Activated CD8-positive, alpha-beta memory T cell treated with anti-CD3 and anti-CD28 coated beads, Interleukin-2, amount 50 U/mL, for 24 hours (primary cell): ENCODE results near the gene DIAPH1.

Experiments
- DNase-seq: peaks from one replicate; pipeline ENCODE4 v3.0.0-alpha.2; 2020; ENCODE audit errors: extremely low read depth

DIAPH1 gene

DNA sequence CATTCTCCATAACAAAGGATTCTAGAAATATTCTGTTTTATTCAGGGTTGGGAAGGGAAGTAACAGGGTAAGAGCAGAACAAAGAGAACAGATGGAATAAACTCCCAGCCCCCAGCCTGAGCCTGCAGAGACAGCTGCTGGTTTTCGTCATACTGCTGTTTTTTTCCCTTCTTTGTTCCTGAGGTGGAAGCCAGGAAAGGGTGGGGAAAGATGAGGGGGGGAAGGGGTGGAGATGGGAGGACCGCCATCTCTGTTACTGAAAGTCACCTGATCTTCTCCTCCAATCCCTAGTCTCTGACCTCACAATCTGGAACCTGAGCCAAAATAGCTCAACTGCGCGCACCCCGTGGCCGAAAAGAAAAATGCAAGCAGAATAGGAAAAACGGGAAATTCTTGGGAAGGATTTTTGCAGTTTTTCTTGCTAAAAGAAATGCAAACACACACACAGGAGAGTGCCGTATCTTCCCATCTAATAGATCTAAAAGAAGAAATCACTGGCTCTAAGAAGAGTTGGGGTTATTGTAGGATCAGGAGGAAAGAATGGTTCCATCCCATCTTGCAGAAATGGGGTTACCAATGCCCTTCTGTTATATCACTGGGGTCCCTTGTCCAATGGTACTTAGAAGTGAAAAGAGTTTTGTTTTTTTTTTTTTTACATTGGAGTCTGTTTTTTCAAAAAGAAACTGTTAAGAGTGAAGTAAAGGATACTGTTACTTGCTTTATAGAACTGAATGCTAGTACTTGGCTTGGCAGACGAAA is 57.9 kb downstream of the DIAPH1 start:
- no peak for DNase-seq

DNA sequence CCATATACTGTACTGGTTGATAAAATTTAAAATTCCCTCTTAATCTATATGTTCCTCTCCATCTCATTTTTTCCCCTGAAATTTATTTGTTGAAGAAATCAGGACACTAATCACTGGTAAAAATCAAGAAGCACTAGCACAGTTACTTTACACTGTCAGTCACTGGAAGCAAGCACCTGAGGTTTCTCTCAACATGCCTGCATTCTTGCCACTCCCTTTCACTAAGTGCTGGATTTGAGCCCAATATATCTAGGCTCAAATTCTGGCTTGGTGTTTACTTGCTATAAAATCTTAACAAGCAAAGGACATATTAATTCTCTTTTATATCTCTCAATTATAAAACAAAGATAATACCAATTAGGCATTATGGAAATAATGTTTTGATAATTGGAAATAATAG is 58.6 kb downstream of the DIAPH1 start:
- no peak for DNase-seq

DNA sequence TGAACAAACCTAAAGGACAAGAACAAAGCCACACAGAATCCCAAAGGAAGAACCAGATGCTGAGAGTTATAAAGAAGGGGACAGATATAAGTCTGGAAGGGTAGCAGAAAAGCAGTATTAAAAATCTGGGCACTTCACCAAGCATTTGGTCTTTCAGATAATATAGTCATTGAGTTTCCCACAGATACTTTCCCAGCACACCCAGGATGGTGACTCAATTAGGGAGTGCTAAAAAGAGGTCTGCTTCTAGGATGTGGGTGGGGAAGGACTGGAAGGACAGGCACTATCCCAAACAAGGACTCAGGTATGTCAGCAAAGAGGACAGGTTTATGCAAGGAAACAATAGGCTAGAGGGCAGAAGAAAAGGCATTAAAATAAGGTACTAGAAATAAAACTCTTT is 59.3 kb downstream of the DIAPH1 start:
- no peak for DNase-seq

DNA sequence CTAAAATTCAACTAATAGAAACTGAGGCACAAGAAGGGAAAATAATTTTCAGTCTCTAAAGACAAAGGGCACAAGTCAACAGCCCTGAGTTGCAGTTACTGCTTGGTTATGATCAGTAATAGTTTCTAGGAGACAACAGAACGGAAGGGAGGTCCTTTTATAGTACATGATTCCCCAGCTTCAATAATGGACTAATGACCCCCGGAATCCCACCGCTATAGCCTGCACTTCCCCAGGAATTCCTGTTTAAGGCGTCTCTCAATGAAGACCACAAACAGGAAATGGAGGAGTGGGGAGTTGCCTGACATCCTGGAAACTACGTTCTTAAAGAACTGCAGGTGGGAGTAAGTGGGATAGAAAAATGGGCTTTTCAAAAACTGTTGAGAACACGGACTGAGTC is 60.6 kb downstream of the DIAPH1 start:
- DNase-seq, result no peak

DNA sequence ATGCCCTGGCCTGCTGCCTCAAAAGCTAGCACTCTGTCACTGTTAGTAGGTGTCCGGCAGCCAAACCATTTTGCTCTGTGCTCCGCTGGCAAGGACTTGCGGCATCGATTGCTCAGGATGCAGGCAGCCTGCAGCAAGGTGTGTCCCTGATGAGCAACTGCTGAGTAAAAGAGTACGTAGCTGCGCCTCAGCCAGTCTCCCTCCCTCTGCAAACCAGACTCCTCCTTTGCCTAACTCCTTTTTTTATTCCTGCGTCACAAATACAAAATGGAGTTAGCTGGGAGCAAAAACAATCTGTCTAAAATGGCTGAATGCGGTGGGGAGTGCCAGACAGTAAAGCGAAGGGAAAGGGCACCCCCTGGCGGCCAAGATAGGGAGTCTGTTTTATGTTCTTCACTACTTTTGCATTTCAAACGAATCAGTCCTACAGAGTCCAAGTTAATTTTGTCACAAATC is 61.1 kb downstream of the DIAPH1 start:
- DNase-seq, result peak; percentile 52

DNA sequence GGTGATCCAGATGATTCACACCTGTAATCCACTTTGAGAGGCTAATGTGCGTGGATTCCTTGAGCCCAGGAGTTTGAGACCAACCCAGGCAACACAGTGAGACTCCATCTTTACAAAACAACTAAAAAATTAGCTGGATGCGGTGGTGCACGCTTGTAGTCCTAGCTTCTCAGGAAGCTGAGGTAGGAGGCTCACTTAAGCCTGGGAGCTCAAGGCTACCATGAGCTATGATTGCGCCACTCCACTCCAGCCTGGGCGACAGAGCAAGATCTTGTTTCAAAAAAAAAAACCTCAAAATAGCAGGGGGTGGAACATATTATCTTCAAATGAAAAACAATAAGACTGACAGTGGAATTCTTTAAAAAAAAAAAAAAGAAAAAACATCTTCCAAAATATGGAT is 70.9 kb downstream of the DIAPH1 start:
- no peak for DNase-seq

DNA sequence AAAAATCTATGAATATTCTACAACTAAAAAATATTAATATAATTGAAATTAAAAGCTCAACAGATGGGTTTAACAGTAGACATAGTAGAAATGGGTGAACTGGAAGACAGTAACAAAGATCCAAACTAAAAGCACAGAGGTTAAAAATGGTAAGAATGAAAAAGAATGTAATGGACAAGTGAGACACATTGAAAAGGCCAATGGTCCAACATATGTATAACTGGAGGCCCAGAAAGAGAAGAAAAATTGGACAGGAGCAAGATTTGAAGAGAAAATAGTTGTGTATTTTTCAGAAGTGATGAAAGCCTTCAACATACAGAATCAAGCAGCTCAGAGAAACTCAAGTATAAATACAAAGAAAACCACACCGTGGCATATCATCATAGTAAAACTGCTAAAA is 71.3 kb downstream of the DIAPH1 start:
- DNase-seq, result no peak

DNA sequence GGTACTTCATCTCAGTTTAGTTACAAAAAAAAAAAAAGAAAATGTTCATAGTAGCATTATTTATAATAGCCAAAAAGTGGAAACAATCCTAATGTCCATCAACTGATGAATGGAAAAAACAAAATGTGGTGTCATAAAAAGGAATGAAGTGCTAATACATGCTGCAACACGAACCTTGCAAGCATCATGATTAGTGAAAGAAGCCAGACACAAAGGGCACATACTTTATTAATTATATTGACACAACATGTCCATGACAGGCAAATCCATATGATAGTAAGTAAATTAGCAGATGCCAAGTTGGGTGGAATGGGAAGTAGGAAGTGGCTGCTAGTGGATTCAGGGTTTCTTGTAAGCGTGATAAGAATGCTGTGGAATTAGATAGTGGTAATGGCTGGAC is 75.7 kb downstream of the DIAPH1 start:
- no peak for DNase-seq

DNA sequence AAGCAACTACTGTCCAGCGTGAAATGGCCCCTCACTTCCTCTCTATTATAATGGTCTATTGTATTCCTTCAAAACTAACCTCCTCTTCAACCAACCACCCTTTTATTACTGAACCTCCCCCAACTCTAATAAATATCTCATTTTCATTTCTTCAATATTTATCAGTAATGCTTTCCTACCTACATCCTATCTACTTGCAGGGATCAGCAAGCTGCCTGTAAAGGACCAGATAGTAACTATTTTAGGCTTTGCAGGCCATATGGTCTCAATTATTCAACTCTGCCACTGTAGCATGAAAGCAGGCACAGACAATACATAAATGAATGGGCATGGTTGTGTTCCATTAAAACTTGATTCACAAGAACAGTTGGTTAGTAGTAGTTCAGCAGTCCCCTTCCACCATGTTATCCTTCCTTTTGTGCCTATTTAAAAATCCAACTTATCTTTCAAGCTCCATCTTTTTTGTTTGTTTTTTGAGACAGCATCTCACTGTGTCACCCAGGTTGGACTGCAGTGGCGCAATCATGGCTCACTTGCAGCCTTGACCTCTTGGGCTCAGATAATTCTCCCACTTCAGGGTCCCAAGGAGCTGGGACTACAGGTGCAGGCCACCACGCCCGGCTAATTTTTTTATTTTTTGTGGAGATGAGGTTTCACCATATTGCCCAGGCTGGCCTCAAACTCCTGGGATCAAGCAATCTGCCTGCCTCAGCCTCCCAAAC is 84.1 kb downstream of the DIAPH1 start:
- no peak for DNase-seq

DNA sequence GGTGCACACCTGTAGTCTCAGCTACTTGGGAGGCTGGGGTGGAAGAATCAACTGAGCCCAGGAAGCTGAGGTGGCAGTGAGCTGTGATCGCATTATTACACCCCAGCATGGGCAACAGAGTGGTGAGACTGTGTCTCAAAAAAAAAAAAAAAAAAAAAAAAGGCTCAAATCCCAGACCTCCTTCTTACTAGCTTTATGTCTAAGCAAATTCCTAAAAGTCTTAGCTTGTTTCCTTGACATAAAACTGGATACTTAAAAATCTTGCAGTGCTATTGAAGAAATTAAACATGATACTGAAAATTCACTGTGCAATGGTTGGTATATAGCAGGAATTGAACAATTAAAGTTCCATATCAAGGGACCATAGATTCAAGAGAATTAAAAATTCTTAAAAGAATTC is 84.9 kb downstream of the DIAPH1 start:
- no peak for DNase-seq

DNA sequence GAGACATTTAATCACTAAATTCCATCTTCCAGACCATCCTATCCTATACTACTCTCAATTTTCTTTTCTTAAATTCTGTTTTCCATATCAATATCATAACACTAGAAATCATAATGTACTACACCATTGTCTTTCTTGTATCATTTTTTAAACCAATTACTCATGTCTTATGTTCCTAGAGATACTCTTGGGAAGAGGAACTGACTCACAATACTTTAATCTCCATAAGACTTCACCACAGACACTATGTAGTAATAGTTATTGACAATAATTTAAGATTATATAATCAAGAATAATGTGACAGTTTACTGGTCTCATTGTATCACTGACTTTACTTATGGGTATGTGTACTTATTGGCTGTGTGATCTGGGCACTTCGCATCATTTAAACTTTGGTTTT is 86.1 kb downstream of the DIAPH1 start:
- no peak for DNase-seq

DNA sequence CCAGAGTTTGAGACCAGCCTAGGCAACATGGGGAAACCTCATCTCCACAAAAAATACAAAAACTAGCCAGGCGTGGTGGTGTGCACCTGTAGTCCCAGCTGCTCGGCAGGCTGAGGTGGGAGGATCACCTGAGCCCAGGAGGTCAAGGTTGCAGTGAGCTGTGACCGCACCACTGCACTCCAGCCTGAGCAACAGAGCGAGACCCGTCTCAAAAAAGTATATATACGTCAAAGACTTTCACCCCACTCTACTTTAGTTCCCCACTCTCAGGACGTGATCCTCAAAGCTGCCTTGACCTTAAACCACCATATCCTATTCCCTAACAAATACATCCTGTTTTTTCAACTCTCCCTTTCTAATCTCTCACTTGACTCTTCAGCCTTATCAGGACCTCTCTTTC is 88.9 kb downstream of the DIAPH1 start:
- DNase-seq, result no peak

DNA sequence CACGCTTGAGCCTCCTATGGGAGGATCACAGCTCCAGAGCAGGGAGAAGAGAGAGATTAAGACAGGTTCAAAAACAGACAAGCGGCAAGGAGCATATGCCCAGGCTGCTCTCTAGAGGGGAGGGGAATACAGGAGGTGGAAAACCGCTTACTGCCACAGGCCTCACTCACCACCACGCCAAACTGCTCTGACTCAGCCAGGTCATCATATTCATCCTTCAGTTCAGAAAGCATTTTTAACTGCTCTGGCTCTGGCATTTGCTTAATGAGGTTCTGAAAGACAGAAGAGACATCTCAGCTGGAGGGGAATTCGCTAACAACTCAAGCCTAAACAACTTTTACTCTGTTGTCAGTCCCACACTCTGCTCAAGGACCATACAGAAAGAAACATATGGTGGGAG is 89.8 kb downstream of the DIAPH1 start:
- DNase-seq, result no peak

DNA sequence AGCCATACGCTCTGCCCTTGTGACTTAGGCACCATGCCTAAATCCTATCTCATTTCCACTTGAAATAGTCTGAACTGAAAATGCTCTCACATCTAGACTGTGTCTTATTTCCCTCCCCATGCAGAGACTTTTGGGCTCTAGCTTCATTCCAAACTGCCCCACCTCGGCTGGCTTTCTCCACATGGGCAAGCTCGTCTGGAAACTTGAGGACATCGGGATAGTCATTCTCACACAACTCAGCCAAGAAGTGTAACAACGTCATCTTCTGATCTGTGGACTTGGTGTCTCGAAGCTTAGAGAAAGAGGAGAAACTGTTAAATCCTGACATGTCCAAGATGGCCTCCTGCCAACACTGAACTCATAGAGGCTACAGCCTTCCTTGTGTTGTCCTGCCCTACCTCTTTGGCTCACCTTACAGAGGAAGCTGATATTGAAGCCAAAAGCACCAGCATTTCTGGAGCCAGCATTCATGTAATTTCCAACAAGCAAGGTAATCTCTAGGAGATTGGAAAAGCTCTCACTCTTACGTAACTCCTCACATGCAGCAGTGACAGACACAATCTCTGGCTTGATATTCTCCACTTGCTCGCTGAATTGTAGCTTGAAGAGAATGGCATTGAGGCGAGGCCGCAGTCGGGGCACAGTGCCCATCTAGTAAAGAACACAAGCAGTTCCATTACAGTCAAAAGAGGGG is 90.4 kb downstream of the DIAPH1 start:
- DNase-seq, result no peak

DNA sequence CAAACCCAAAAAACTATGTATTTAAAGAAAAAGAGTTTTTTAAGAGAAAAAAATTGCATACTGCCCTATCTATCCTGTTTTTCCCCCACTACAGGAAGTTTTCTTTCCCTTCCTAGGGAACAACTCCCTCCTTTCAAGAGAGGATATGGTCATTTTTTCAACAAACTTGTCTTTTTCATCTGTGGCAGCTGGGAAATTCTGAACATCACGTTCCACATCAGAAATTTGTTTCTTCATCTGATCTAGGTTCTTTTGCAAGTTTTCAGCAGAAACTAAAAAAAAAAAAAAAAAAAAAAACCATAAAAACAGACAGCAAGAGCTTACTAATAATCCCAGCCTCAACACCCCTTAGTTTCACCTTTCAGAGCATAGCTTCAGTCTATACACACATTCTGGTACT is 91.4 kb downstream of the DIAPH1 start:
- no peak for DNase-seq

DNA sequence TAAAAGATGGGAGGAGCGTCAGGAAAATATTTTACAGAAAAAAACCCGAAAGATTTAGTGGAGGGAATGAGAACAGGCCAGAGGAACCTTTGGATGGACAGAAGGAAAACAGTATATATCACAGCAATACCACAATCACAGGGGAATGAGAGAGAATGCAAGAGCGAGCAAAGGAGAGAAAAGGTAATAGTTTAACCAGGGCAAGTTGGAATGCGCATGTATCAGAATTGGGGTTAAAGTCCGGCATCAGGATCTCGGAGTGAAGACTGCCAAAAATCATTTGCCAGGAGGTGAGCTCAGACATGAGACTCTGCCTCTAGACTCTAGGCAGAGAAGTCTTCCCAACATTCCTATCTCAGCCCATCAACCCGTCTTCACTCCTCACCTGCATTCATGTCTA is 93.1 kb downstream of the DIAPH1 start:
- DNase-seq, result no peak

DNA sequence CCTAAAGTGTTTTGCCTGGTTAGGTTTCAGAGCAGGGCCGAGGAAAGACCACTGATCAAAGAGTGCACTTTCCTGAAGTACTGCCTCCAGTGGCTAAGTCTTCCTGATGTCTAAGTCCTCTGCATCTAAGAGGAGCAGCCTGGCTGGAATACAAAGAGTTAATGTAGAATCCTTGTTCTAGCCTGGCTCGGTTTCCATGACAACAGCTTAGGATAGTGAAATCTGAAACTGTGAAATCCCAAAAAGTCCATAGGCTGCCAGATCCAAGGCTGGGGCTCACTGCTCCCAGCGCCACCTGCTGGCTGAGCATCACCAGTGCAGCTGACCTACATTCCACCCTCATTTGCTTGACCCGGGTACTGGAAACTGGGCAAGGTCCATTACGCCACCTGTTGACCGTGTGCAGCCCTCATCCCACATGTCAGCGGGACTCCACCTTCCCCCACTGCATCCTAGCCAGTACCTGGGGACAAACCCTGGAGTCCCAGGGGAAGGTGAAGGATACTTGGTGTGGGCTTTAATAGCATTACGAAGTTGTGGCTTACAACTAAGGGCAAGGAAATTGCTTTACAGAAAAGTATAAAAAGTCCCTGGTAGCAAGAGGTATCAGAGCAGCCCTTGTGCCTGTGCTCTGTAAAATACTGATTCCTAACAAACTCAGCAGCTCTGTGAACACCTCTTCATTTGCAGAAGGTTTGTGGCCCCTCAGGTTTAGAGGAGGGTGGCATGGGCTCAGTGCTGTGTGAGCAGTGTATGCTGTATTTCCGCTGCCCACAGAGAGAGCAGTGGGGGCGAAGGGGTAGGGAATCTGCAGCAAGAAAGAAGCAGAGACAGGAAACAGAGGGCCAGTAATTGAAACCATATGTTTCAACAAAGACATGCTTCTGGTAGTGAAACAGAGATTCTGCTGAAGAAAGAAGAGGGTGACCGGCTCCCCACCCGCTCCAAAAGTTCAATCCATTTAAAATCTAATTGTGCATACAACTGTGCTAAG is 93.9 kb downstream of the DIAPH1 start:
- DNase-seq, result no peak

DNA sequence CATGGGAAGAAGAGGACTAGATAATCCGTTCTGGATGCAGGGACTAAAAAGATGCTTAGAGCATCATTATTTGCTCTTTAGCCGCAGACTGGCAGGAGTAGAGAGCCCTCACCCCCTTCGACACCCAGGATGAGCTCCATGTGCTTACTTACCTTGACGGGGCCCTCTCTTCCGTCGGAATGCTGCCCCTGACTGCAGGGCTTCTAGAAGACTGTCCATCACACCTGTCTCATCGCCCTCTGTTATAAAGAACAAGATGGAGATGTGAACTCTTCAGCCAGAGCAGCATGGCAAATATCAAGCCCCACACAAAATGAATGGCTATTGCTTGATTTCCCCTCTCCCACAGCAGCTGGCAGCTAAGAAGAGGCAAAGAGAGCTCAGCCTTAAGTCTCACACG is 94.8 kb downstream of the DIAPH1 start:
- DNase-seq, result no peak

DNA sequence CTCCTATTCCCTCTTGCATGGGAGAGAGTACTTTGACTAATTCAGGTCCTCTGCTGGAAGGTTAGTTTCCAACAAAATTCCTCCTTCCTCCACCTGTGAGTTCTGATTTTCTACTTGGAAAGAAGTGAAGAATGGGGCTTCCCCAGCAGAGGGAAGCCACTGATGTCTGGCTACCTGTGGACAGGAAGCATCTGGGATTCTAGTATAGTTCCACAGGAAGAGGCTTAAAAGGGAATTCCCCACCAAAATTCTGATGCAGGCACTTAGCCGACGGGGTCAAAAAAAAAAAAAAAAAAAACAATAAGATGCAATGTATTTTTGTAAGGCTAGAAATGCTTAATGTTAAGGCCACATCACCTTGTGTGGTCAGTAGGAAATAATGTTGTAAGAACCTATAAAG is 96.5 kb downstream of the DIAPH1 start:
- DNase-seq, result no peak

DNA sequence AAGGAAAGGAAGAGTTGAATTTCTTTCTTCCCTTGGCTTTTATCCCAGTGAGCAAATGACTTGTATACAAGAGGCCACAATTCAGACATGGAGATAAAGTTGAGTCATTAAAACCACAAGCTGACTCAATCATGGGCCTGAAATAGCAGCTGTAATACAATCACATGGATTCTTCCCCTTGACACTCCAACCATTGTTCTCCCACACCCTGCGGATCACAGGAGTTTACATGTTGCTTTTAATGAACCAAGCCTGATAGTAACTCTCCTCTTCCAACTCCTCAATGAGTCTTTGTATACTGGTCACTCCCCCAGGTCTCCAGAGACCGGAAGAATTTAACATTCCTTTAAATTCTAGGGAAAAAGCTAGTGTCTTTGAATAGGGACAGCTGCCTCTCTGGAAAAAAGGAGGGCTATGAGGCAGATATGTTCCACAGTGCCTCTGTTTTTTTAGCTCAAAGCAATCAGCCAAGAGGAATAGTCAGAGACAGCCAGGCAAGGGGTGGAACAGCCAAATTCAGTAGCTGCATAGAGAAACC is 97.5 kb downstream of the DIAPH1 start:
- no peak for DNase-seq
